K562 treated with DMSO at 1 percent for 24 hours (cell line): Measurements from ENCODE around the gene PHKA2. TPM values are rescaled to one million over a fixed set of nuclear protein-coding genes. Genes with fewer than 3 reads are reported as not detected.

Experiments used
- total RNA-seq: library from RNA; unstranded; fragments of 300-600 nt; gene quantifications from 2 replicates; pipeline ENCODE4 v1.2.3, GENCODE V29; 2022; ENCODE audit warnings: low read depth; ENCODE audit not compliant: insufficient read depth

PHKA2 gene, protein sequence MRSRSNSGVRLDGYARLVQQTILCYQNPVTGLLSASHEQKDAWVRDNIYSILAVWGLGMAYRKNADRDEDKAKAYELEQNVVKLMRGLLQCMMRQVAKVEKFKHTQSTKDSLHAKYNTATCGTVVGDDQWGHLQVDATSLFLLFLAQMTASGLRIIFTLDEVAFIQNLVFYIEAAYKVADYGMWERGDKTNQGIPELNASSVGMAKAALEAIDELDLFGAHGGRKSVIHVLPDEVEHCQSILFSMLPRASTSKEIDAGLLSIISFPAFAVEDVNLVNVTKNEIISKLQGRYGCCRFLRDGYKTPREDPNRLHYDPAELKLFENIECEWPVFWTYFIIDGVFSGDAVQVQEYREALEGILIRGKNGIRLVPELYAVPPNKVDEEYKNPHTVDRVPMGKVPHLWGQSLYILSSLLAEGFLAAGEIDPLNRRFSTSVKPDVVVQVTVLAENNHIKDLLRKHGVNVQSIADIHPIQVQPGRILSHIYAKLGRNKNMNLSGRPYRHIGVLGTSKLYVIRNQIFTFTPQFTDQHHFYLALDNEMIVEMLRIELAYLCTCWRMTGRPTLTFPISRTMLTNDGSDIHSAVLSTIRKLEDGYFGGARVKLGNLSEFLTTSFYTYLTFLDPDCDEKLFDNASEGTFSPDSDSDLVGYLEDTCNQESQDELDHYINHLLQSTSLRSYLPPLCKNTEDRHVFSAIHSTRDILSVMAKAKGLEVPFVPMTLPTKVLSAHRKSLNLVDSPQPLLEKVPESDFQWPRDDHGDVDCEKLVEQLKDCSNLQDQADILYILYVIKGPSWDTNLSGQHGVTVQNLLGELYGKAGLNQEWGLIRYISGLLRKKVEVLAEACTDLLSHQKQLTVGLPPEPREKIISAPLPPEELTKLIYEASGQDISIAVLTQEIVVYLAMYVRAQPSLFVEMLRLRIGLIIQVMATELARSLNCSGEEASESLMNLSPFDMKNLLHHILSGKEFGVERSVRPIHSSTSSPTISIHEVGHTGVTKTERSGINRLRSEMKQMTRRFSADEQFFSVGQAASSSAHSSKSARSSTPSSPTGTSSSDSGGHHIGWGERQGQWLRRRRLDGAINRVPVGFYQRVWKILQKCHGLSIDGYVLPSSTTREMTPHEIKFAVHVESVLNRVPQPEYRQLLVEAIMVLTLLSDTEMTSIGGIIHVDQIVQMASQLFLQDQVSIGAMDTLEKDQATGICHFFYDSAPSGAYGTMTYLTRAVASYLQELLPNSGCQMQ
- total RNA-seq, result 14.6 and 16.0 TPM in 2 replicates

GRCh38 chrX:18983666-18984380 is at the start of gene PHKA2:
TSS of gene PHKA2 (minus strand) at chrX:18984114. CDS start at chrX:18983932, 182 bp downstream.

Other genes starting within 250 kb of the PHKA2 start
- not detected in 2 replicates for gene ADGRG2, start 138.4 kb upstream of the PHKA2 start, total RNA-seq